ENCODE data around the gene CDHR2. TPM values are rescaled to one million over a fixed set of nuclear protein-coding genes. Genes with fewer than 3 reads are reported as not detected.

CDHR2 gene
- total and polyA plus RNA-seq, 12 donors: 0.03 to 0.22 (median 0.19) TPM; not detected in 9

DNA sequence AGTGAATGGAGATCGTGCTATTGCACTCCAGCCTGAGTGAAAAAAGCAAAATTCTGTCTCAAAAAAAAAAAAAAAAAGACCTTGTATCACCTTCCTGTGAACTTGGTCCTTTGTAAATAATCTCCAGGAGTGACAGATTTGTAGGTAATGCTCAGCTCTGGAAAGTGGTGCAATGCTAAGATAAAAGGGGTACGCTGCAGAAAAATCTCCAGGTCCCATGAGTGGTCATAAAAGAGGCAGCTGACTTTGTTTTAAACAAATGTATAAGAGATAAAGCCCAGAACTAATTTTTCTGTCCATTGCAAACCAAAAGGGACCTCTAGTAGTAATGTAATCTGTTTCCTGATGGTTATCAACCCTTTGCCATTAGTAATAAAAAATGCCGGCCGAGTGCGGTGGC is 45.6 kb upstream of the CDHR2 start:
- intact Hi-C loops (cut with DNase I): no loop called here
- DNase-seq: no peak
- Histone ChIP-seq H3K36me3 (peaks cover 0 to 100% (median 55%) of the 10 kb centered on the region in 9 donors), H3K27ac (no peak overlapping the region), H3K27me3 (no peaks in the 10 kb centered on the region), H3K4me1 (no peaks in the 10 kb centered on the region), H3K4me3 (no peak overlapping the region), H3K9me3 (no peaks in the 10 kb centered on the region)
- no peak for ATAC-seq
- 93 to 97% methylated on average over 5 of the region's 5 CpGs for WGBS, 2 donors
- TF ChIP-seq, protein P1, sequence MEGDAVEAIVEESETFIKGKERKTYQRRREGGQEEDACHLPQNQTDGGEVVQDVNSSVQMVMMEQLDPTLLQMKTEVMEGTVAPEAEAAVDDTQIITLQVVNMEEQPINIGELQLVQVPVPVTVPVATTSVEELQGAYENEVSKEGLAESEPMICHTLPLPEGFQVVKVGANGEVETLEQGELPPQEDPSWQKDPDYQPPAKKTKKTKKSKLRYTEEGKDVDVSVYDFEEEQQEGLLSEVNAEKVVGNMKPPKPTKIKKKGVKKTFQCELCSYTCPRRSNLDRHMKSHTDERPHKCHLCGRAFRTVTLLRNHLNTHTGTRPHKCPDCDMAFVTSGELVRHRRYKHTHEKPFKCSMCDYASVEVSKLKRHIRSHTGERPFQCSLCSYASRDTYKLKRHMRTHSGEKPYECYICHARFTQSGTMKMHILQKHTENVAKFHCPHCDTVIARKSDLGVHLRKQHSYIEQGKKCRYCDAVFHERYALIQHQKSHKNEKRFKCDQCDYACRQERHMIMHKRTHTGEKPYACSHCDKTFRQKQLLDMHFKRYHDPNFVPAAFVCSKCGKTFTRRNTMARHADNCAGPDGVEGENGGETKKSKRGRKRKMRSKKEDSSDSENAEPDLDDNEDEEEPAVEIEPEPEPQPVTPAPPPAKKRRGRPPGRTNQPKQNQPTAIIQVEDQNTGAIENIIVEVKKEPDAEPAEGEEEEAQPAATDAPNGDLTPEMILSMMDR (IDR thresholded peaks at IDR 0.05): no peak

GRCh38 chr5:176507911-176508310 is 41.2 kb upstream of the CDHR2 start:
- Histone ChIP-seq H3K27ac (no peak overlapping the region), H3K36me3 (peaks cover 0 to 78% (median 27%) of the 10 kb centered on the region in 9 donors), H3K27me3 (no peaks in the 10 kb centered on the region), H3K4me3 (no peak overlapping the region), H3K4me1 (no peaks in the 10 kb centered on the region), H3K9me3 (no peaks in the 10 kb centered on the region)
- intact Hi-C loops (cut with DNase I): no loop called here
- WGBS, 2 donors: 87 to 94% methylated on average over 2 of the region's 2 CpGs
- ATAC-seq (no peak), DNase-seq (no peak)
- TF ChIP-seq, protein P1 (IDR thresholded peaks at IDR 0.05): no peak

GRCh38 chr5:176508603-176509002 is 40.5 kb upstream of the CDHR2 start:
- no peak for DNase-seq
- Histone ChIP-seq H3K4me1 (no peaks in the 10 kb centered on the region), H3K27me3 (no peaks in the 10 kb centered on the region), H3K36me3 (peaks cover 0 to 71% (median 24%) of the 10 kb centered on the region in 9 donors), H3K9me3 (no peaks in the 10 kb centered on the region), H3K27ac (no peak overlapping the region), H3K4me3 (no peak overlapping the region)
- WGBS, 2 donors: 66 to 69% methylated on average over 4 of the region's 4 CpGs
- intact Hi-C loops (cut with DNase I): no loop called here
- TF ChIP-seq, protein P1 (IDR thresholded peaks at IDR 0.05): no peak
- ATAC-seq: no peak

- H3K36me3 ChIP-seq: peaks cover 0 to 19% (median 4%) of the 10 kb centered on the region in 9 donors
- no peaks in the 10 kb centered on the region for H3K9me3 ChIP-seq
- no peak overlapping the region for H3K4me3 ChIP-seq
- H3K4me1 ChIP-seq: no peaks in the 10 kb centered on the region
- H3K27me3 ChIP-seq: no peaks in the 10 kb centered on the region
- DNase-seq (no peak), ATAC-seq (no peak)
- no peak overlapping the region for H3K27ac ChIP-seq
- WGBS, 2 donors: 86 to 87% methylated on average over 12 of the region's 12 CpGs
- TF ChIP-seq, protein P1 (IDR thresholded peaks at IDR 0.05): no peak
- intact Hi-C loops (cut with DNase I): no loop called here
Observed at GRCh38 chr5:176513788-176514187, 35.4 kb upstream of the CDHR2 start.
